GM18498 (cell line): Measurements from ENCODE around the gene ANKEF1.
A peak's percentile ranks its signal among the peaks of the same experiment; 100 is the strongest.

ENCODE experiments used
- ATAC-seq: cut with Tn5 transposase; IDR thresholded peaks from one replicate; pipeline ENCODE4 v1.9.1; 2021; ENCODE audit warnings: mild to moderate bottlenecking, moderate library complexity; ENCODE audit not compliant: unreplicated experiment

ANKEF1 gene

DNA sequence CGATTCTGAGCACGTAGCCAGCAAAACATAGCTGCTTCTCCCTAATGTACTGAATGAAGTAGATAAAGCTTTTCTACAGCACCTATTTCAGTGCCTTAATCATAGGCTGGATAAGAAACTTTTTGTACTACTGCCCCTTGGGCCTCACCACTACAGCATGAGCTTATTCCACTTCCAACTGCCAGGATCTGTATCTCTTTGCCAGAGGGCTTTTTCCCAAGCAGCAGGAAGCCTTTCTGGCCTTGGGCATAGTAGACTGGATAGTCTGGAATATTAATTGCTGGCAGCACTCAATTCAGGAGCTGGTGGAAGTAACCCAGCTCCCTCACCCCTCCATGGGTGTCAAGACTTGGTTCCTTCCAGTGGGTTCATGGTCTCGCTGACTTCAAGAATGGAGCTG lies 43.6 kb downstream of the ANKEF1 start:
- ATAC-seq, result no peak

DNA sequence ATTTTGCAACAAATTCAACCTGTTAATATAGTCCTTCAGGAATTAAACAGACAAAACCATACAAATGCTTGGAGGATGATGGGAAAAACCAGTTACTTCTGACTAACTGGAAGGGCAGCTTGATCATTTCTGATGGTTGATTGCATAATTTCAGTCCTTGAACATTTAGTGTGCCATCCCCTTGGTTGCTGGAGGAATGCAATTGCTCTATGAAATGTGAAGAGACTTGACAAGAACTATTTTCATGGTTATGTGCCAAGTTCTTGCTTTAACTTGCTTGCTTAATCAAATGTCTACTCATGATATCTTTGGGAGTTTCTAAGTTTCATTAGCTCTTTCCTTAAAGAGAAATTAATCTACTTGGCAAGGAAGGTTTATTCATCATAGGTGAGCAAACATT lies 45.2 kb downstream of the ANKEF1 start:
- ATAC-seq, result no peak

DNA sequence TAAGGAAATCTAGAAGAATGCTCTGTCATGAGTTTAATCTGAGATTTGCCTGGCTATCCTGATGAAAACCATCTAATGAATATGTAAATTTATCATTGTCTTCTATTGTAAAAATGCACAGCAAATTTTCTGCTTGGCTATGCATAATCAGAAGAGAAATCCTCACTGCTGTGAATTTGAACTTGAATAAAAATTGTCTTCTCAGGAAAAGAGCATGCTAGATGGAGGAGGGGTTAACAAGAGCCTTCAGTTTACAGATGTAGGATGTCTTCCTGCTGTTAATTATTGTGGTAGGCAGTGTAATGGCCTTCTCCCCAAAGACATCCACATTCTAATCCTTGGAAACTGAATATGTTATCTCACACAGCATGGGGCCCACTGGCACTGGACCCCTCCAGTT lies 45.8 kb downstream of the ANKEF1 start:
- ATAC-seq, result no peak

DNA sequence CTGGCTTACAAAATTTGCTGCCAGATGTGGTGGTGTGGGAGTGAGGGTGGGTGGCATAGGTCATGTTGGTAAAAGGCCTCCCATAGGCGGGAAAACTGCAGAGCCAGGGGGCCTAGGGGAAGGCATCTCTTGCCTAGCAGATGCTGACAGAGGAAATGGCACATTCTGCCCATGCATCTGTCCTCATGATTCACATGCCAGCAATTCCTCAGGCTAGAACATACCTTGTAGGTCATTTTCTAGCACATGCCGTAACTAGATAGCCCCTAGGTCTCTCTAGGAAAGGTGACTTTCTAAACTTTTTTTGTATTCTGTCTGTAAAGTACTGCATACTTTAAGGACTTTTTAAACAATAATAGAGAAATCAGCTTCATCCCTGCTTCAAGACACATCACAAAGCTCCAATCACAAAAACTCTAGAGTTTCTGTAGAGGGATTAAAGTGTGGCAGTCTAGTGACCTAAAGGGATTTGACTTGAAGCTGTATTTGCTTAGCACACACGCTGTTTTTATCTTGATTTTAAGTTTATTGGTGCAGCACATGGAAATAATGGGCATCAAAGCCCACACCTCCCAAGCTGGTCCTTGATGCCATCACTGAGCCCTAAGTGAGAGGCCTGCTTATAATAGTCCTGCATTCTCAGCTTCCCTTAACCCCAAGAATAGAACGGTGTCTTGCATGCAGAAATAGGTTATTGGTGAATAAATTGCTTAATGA lies 55.2 kb downstream of the ANKEF1 start:
- peak; percentile 15 for ATAC-seq

DNA sequence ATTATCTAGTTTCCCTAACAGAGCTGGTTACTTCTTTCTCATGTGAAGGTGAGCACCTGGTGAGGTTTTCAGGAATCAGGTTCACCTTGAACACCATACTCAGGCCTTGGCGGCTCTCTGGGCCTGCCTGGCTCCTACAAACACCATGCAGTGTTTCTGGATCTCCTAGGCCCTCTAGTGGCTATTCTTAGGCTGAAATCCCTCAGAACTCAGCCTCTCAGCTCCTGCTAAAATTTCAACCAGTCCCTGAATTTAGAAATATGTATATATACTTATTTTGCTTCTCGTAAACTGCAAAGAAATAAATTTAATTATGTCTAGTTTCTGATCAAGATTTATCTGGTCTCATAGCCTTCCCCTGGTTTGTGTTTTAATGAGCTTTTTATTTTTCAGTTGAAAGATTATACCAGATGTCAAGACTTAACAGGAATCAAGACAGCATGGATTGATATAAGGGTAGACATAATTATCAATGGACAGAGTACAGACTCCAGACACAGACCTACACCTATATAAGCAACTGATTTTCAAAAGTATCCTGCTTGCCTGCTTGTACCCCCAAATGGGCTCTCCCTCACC lies 55.9 kb downstream of the ANKEF1 start:
- peak; percentile 79 for ATAC-seq

DNA sequence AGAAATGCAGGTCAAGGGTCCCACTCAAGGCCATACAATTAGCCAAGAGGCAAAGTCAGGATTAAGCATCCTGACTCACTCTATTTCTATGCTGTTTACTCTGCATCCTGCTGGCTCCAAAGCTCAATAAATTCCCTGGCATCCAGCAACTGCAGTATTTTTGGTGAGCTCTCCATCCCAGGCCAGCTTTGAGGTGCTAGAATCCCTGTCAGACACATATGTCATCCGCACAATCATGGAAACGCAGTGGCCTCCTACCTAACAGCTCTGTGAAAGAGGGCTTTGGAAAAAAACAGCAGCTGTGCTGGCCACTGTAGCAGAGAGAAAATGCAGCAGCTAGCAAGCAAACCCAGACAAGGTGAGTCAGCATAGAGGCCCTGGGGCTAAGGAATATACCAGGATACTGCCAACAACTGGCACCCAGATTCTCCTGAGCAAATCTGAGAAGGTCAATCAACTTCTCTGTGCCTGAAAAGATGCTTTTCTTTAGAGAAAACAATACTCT lies 58.4 kb downstream of the ANKEF1 start:
- ATAC-seq, result no peak

DNA sequence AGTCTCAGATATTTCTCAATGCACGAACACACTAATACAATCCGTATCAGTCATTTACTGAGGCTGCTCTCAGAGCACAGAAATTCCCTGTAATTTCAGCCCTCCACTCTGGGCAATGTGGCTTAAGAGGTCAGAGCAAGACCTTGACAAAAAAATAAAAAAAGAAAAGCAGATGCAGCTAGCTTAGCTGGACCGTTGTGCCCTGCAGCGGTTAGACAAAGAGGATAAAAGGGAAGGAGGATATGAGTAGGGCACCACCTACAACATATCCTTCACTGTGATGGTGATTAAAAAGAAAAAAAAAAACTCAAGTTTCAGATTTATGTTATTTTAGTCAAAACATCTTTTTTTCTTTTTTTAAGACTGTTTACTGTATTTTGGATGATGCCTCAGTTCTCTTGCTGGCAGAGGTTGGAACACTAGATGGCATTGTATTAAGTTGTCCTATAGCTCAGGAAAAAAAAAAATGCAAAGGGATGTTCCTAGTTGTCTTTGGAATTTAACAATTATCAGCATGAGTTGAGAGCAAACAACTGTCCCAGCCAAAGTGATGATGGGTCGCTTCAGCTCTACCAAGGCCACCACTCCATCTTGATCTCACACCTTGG lies 59.9 kb downstream of the ANKEF1 start:
- no peak for ATAC-seq

DNA sequence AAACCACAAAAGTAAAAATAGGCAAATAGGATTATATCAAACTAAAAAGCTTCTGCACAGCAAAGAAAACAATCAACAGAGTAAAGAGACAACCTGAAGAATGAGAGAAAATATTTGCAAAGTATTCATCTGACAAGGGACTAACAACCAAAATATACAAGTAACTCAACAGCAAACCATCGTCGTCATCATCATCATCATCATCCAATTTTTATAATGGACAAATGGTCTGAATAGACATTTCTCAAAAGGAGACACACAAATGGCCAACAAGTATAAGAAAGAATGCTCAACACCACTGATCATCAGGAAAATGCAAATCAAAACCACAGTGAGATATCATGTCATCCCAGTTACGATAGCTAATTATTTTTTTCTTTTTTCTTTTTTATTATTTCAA lies 62.0 kb downstream of the ANKEF1 start:
- ATAC-seq, result no peak

DNA sequence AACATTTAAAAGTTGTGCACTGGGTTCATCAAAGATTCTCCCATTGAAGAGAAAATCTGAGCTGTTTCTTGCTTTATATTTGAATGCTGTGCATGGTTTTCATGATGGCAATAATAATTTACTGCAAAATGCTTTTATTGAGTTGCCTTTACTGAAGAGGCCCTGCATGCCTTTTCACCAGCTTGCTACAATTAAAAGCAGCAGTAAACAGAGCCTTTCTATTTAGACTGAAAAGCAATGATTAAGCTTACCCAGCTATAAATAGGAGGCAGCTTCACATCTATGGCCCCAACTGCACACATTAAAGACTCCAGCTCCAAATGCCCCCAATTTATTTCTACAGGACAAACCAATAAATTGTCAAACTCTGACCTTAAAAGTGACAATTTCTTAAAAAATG lies 70.3 kb downstream of the ANKEF1 start:
- no peak for ATAC-seq
